Measurements from ENCODE around the gene ROCK1.

DNA sequence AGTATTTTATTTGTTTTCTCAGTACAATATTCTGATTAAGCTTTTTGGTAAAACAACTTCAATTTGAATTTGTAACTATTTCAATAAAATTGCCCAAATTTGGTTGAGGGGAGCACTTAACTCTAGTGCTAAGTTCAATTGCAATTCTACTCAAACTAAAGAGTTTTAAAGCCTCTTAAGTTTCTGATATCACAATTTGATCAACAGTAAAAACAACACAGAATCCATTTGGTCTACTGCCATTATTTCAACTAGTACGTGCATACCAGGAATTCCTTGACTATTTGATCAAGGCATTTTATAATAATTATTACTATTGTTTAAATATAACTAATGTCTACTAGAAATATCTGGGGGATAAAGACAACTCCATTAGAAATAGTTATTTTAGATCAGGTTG is 150.9 kb downstream of the ROCK1 start:
- TF ChIP-seq, protein P1, sequence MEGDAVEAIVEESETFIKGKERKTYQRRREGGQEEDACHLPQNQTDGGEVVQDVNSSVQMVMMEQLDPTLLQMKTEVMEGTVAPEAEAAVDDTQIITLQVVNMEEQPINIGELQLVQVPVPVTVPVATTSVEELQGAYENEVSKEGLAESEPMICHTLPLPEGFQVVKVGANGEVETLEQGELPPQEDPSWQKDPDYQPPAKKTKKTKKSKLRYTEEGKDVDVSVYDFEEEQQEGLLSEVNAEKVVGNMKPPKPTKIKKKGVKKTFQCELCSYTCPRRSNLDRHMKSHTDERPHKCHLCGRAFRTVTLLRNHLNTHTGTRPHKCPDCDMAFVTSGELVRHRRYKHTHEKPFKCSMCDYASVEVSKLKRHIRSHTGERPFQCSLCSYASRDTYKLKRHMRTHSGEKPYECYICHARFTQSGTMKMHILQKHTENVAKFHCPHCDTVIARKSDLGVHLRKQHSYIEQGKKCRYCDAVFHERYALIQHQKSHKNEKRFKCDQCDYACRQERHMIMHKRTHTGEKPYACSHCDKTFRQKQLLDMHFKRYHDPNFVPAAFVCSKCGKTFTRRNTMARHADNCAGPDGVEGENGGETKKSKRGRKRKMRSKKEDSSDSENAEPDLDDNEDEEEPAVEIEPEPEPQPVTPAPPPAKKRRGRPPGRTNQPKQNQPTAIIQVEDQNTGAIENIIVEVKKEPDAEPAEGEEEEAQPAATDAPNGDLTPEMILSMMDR (IDR thresholded peaks at IDR 0.05) = no peak
- no peak for TF ChIP-seq POLR2A (IDR thresholded peaks at IDR 0.05)

All from right lobe of liver (tissue), 4 donors.